Pancreas (tissue), 10 donors: Measurements from ENCODE around the gene C3orf22. TPM values are rescaled to one million over a fixed set of nuclear protein-coding genes. Genes with fewer than 3 reads are reported as not detected.

Experiments used
- ATAC-seq, 4 donors: fragments of 200-7000 bp; cut with Tn5 transposase; one replicate each; pipeline versions ENCODE4 v1.8.0 to v1.9.1; 2020; ENCODE audit warnings: mild to moderate bottlenecking in 4 of 4, moderate library complexity in 4 of 4
- DNase-seq, 6 donors: peaks; one replicate each; pipeline ENCODE4 v3.0.0-alpha.2; 2020
- FAIRE-seq: peaks from 2 replicates; lab custom pipeline; 2012; peaks lifted over from hg19 to GRCh38; lab: Jason Lieb, UNC
- H3K27ac ChIP-seq, 4 donors: fragments of 200-600 bp; sonication (generic); 1 replicate in 3 of 4; 2 replicates in 1 of 4; pipeline versions ENCODE4 v1.5.0 to v1.8.0; 2020
- H3K27me3 ChIP-seq, 4 donors: fragments of 200-600 bp; one replicate each; pipeline ENCODE4 v1.8.0; 2021
- H3K36me3 ChIP-seq, 3 donors: fragments of 200-600 bp; sonication (generic) in 1 of 3; one replicate each; pipeline versions ENCODE4 v1.5.0 to v1.8.0; 2020 to 2021
- H3K4me1 ChIP-seq, 3 donors: fragments of 200-600 bp; one replicate each; pipeline ENCODE4 v1.8.0; 2021
- H3K4me3 ChIP-seq, 4 donors: fragments of 200-600 bp; sonication (generic) in 2 of 4; one replicate each; pipeline versions ENCODE4 v1.5.0 to v1.8.0; 2020 to 2021
- H3K9me3 ChIP-seq, 4 donors: fragments of 200-600 bp; one replicate each; pipeline ENCODE4 v1.8.0; 2021
- CTCF ChIP-seq, 4 donors: fragments of 200-600 bp; sonication (generic) in 3 of 4; IDR thresholded peaks; one replicate each; pipeline versions ENCODE4 v1.5.0 to v1.8.0; 2021; ENCODE audit warnings: antibody characterized with exemption in 4 of 4
- WGBS, 2 donors: extraction: QIAGEN DNeasy Blood & Tissue Kit; methylation state at CpG; one replicate each; pipeline ENCODE4 v1.1.7; 2013; 5-methylcytosine and 5-hydroxymethylcytosine counted together
- intact Hi-C, 3 donors: fragments of 100-400 bp; cut with DNase I; formaldehyde crosslinking; loops; one replicate each; pipeline versions ENCODE4 v1.11.1 to v1.14.2; 2022
- polyA plus RNA-seq, 2 donors: library from polyadenylated mRNA; stranded (reverse); fragments of 200-250 nt; gene quantifications; one replicate each; pipeline ENCODE4 v1.2.3, GENCODE V29; 2013
- total RNA-seq, 6 donors: library from RNA; stranded (reverse); fragmentation: NEBNext Ultra II Directional in 4 of 6; extraction: Animal tissue kit (Norgen Biotek cat#: 25700) in 4 of 6; gene quantifications; one replicate each; pipeline versions ENCODE4 v1.2.1 to v1.2.4, GENCODE V29; 2021 to 2023
- donor health status: healthy with polysubstance abuse.
- donor health status: DM: no; HTN: no; CAD: no; lungs with moderate emphysema.
- donor health status: DM: no; HTN: no; CAD: no.
- donor health status: control.
- donor health status: control.
- donor health status: Bipolar disorder and iron deficiency.
- donor health status: DM: yes; HTN: yes; CAD: no.
- donor health status: DM: no; HTN: no; CAD: no.
- donor health status: DM: no; HTN: no; CAD: no.
- donor health status: DM: yes; HTN: yes; CAD: no.

Gene C3orf22, protein sequence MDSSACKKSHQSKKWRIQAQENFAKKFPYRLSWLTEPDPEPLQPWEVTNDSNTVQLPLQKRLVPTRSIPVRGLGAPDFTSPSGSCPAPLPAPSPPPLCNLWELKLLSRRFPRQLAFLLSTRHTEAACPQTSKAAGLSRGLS
- total RNA-seq (not detected), polyA plus RNA-seq (under 1 TPM in 1 of 2 donors, not detected in 1; 0.09 TPM)

DNA sequence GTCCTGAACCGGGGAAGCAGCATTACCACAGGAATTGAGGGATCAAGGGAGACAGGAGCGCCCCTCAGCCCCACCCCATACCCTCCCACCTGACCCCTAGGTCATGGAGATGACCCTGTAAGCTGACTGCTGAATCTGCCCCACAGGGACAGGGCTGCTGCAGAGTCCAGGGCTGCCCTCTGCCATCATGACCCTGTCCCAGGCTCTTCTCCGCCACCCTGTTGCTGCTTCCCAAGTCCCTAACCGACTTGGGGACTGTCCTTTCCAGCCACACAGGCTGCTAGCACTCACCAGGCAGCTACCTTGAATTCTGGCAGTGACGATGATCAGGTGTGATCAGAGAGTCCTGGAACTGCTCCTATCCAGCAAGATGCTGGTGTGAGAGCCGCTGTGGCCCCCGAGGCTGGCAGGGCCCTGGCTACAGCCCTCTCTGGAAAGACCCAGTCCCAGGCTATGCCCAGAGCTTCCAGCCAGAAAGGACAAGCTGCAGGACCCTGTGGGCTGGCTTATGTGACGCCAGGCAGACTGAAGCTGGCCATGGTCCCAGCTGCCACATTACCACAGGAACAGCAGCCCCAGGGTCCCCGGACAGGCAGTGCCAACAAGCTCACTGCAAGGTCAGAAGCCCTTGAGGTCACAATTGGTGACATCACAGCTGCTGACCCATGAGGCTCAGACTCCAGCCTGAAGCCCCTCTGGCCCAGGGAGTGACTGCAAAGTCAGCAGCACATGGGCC, at the start of gene C3orf22:
TSS of gene C3orf22 (minus strand) at position 597 of the 736 bp plus-strand sequence. CDS start 5,542 bp downstream, outside the sequence.
- FAIRE-seq (no peak), ATAC-seq (no peak), DNase-seq (peak in 1 of 6 donors; percentile 12)
- WGBS, 2 donors = 59 to 72% methylated on average over 9 of the region's 9 CpGs
- H3K36me3 ChIP-seq = no peaks in the 10 kb centered on the region
- no peak for TF ChIP-seq CTCF (IDR thresholded peaks at IDR 0.05)
- H3K4me3 ChIP-seq = no peak within 1 kb of the TSS
- no peak within 1 kb of the TSS for H3K27ac ChIP-seq
- intact Hi-C loops = no loop called here
- H3K27me3 ChIP-seq = no peaks in the 10 kb centered on the region
- no peaks in the 10 kb centered on the region for H3K9me3 ChIP-seq
- H3K4me1 ChIP-seq = no peaks in the 10 kb centered on the region

DNA sequence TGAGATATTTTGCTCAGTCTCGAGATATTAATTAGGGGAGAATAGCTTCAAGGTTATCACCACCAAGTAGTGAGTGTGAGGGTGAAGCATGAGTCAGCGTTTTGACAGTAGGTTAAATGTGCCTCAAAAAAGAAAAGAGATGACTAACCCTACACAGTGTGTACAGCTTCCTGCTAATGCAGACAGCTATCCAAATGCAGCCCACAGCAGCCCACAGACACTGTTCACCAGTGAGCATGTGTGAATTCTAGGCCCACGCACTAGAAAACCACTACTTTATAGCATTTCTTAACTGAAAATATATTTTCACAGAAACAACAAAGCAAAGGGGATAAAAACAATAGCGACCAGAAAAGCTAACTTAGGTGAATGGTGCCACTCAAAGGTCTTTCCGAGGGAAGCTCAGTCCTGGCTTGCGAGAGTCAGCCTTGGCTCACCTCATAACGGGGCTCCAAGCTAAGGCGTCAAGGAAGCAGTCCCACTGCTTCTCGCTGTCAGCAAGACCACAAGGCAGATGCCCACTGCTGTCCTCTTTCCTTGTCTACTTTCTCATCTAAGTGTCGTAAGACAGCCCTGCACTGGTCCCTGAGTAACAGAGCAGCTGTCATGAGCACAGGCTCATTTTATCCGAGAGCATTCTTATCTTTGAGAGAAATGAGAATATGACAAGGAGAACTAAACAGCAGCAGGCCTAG, 48.6 kb upstream of the C3orf22 start:
- Histone ChIP-seq H3K27ac (no peak overlapping the region), H3K27me3 (no peaks in the 10 kb centered on the region), H3K9me3 (no peaks in the 10 kb centered on the region), H3K4me3 (no peak overlapping the region), H3K36me3 (peaks cover 0 to 35% (median 8%) of the 10 kb centered on the region in 3 donors), H3K4me1 (no peaks in the 10 kb centered on the region)
- WGBS, 2 donors = 89 to 90% methylated on average over 11 of the region's 11 CpGs
- intact Hi-C loops = no loop called here
- FAIRE-seq (no peak), ATAC-seq (no peak), DNase-seq (no peak)
- no peak for TF ChIP-seq CTCF (IDR thresholded peaks at IDR 0.05)

GRCh38 chr3:126606001-126606400, 47.3 kb upstream of the C3orf22 start:
- Histone ChIP-seq H3K36me3 (peaks cover 0 to 35% (median 8%) of the 10 kb centered on the region in 3 donors), H3K4me3 (no peak overlapping the region), H3K27ac (no peak overlapping the region), H3K4me1 (no peaks in the 10 kb centered on the region), H3K27me3 (no peaks in the 10 kb centered on the region), H3K9me3 (no peaks in the 10 kb centered on the region)
- intact Hi-C loops = no loop called here
- DNase-seq = no peak
- WGBS, 2 donors = 81 to 91% methylated on average over 3 of the region's 3 CpGs
- no peak for ATAC-seq
- TF ChIP-seq CTCF (IDR thresholded peaks at IDR 0.05) = no peak
- FAIRE-seq = no peak

- DNase-seq = no peak
- H3K36me3 ChIP-seq = peaks cover 0 to 34% (median 3%) of the 10 kb centered on the region in 3 donors
- no peak for TF ChIP-seq CTCF (IDR thresholded peaks at IDR 0.05)
- H3K4me1 ChIP-seq = no peaks in the 10 kb centered on the region
- no peaks in the 10 kb centered on the region for H3K27me3 ChIP-seq
- WGBS, 2 donors = 92 to 93% methylated on average over 6 of the region's 6 CpGs
- no peak overlapping the region for H3K4me3 ChIP-seq
- ATAC-seq = no peak
- H3K9me3 ChIP-seq = no peaks in the 10 kb centered on the region
- no peak overlapping the region for H3K27ac ChIP-seq
- FAIRE-seq = no peak
- intact Hi-C loops = no loop called here
Measured at GRCh38 chr3:126604691-126605090, 46.0 kb upstream of the C3orf22 start.
